Lower leg skin (tissue), 4 donors: ENCODE results near the gene CCDC27. TPM values are rescaled to one million over a fixed set of nuclear protein-coding genes. Genes with fewer than 3 reads are reported as not detected.

Experiments used
- DNase-seq, 2 donors: peaks; one replicate each; pipeline ENCODE4 v3.0.0-alpha.2; 2019; ENCODE audit warnings: low spot score in 2 of 2
- H3K4me3 ChIP-seq: fragments of 200-600 bp; sonication (generic); 2 replicates; pipeline ENCODE4 v1.5.1; 2017; ENCODE audit warnings: mild to moderate bottlenecking, low read depth; ENCODE audit not compliant: poor library complexity, severe bottlenecking
- CTCF ChIP-seq, 3 donors: fragments of 450-650 bp; IDR thresholded peaks; one replicate each; pipeline ENCODE4 v1.5.1; 2016; ENCODE audit warnings: antibody characterized with exemption in 3 of 3, mild to moderate bottlenecking in 3 of 3, moderate library complexity in 2 of 3
- POLR2A ChIP-seq, 2 donors: fragments of 450-650 bp; IDR thresholded peaks; one replicate each; pipeline ENCODE4 v1.6.1; 2016 to 2017; ENCODE audit warnings: antibody characterized with exemption in 2 of 2, mild to moderate bottlenecking in 1 of 2, moderate library complexity in 1 of 2
- WGBS, 2 donors: methylation state at CpG; one replicate each; pipeline ENCODE4 v1.1.5; 2018; 5-methylcytosine and 5-hydroxymethylcytosine counted together
- intact Hi-C: fragments of 100-400 bp; cut with DNase I; formaldehyde crosslinking; loops from one replicate; pipeline ENCODE4 v1.15.0; 2023; ENCODE audit warnings: low total_unique reads
- total RNA-seq, 4 donors: library from RNA; depleted of rRNA; stranded (reverse); fragments of >200 nt; gene quantifications; one replicate each; pipeline ENCODE4 v1.1.0, GENCODE V29; 2016

CCDC27 gene
- not detected for total RNA-seq

- TF ChIP-seq CTCF (IDR thresholded peaks at IDR 0.05) (no peak), POLR2A (IDR thresholded peaks at IDR 0.05) (no peak)
- WGBS, 2 donors, result 86 to 89% methylated on average over 17 of the region's 17 CpGs
- H3K4me3 ChIP-seq, result no peak within 1 kb of the TSS
- DNase-seq, result no peak
- intact Hi-C loops, result loop anchor here (5.0 kb wide), 1 partner anchor 535 kb away; no protein-coding TSS in a partner anchor
These were observed at the start of gene CCDC27 for GRCh38 chr1:3752400-3752945. CCDC27 (plus strand) TSS chr1:3752450; CDS start chr1:3752482, 32 bp downstream.

- WGBS, 2 donors, result 28 to 66% methylated on average over 9 to 17 of the region's 19 CpGs
These were observed 49.7 kb upstream of the CCDC27 start for GRCh38 chr1:3702528-3702927.

GRCh38 chr1:3702990-3703728 lies 49.1 kb upstream of the CCDC27 start:
- intact Hi-C loops, result no loop called here
- H3K4me3 ChIP-seq, result no peak overlapping the region
- no peak for DNase-seq
- TF ChIP-seq POLR2A (IDR thresholded peaks at IDR 0.05) (no peak), CTCF (IDR thresholded peaks at IDR 0.05) (no peak)
- 26 to 34% methylated on average over 17 to 20 of the region's 21 CpGs for WGBS, 2 donors

More at GRCh38 chr1:3702528-3702927, 49.7 kb upstream of the CCDC27 start:
- intact Hi-C loops, result no loop called here
- no peak overlapping the region for H3K4me3 ChIP-seq
- no peak for TF ChIP-seq POLR2A (IDR thresholded peaks at IDR 0.05)
- TF ChIP-seq CTCF (IDR thresholded peaks at IDR 0.05), result no peak
- no peak for DNase-seq

- DNase-seq, result no peak
- H3K4me3 ChIP-seq, result no peak overlapping the region
- WGBS, 2 donors, result 38 to 39% methylated on average over 20 to 28 of the region's 28 CpGs
- intact Hi-C loops, result no loop called here
- no peak for TF ChIP-seq POLR2A (IDR thresholded peaks at IDR 0.05)
- no peak for TF ChIP-seq CTCF (IDR thresholded peaks at IDR 0.05)
These were observed 48.4 kb upstream of the CCDC27 start for GRCh38 chr1:3703786-3704371.

- no peak for TF ChIP-seq CTCF (IDR thresholded peaks at IDR 0.05)
- TF ChIP-seq POLR2A (IDR thresholded peaks at IDR 0.05), result no peak
- H3K4me3 ChIP-seq, result no peak overlapping the region
- WGBS, 2 donors, result 72 to 73% methylated on average over 14 to 19 of the region's 19 CpGs
- intact Hi-C loops, result no loop called here
- no peak for DNase-seq
These were observed 46.8 kb upstream of the CCDC27 start for GRCh38 chr1:3705341-3705950.
